Stimulated activated CD4-positive, alpha-beta T cell treated with anti-CD3 and anti-CD28 coated beads, Interleukin-15, amount 100 ng/mL, for 48 hours (primary cell): ENCODE measurements around the gene RABL2A.
"Not testable (repeated sequence)": the region's sequence is repeated elsewhere in the genome, so short reads cannot be mapped to it uniquely, and the experiment has no call there.

ENCODE experiments used
- DNase-seq, 2 donors: peaks; one replicate each; pipeline ENCODE4 v3.0.0-alpha.2; 2020; ENCODE audit warnings: low read depth in 2 of 2

RABL2A gene

DNA sequence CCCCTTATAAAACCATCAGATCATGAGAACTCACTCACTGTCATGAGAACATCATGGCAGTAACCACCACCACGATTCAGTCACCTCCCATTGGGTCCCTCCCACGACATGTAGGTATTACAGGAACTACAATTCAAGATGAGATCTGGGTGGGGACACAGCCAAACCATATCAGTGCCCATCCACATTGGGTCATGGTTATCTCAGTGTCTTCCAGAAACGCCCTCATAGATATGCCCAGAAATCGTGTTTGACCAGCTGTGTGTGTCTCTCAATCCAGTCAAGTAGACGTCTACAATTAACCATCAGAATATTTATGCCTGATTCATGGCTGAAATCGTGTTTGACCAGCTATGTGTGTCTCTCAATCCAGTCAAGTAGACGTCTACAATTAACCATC, 17.2 kb upstream of the RABL2A start:
- DNase-seq = not testable (repeated sequence)

DNA sequence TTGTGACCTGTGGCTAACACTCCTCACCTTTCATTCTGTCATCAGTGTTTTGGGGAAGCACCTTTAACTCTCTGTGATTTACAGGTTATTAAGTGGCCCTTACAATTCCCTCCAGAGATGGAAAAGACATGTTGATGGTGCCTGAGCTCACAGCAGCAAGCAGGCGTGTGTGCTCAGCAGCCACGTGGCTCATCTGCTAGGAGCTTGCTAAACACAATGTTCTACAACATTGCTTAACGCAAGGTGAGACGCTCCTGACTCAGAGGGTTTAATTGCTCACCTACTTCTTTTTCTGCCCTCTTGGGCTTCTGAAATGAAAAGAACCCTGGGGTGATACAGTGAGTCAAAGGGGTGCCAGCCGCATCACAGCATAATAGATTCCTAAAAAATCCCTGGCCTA, 6.1 kb upstream of the RABL2A start:
- DNase-seq = not testable (repeated sequence)

DNA sequence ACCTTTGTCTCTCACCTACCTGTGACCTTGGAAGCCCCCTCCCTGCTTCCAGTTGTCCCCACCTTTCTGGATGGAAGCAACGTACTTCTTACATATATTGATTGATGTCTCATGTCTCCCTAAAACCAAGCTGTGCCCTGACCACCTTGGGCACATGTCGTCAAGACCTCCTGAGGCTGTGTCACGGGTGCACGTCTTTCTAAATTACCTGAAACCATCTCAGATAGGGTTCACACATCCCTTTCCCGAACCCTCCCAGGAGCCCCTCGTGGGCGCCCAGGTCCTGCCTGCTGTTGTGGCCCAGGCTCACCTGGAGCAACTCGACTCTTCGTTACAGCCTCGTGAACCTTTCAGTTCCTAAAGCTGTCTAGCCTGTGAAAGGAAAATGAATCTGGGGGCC, 1.2 kb upstream of the RABL2A start:
- DNase-seq = not testable (repeated sequence)

DNA sequence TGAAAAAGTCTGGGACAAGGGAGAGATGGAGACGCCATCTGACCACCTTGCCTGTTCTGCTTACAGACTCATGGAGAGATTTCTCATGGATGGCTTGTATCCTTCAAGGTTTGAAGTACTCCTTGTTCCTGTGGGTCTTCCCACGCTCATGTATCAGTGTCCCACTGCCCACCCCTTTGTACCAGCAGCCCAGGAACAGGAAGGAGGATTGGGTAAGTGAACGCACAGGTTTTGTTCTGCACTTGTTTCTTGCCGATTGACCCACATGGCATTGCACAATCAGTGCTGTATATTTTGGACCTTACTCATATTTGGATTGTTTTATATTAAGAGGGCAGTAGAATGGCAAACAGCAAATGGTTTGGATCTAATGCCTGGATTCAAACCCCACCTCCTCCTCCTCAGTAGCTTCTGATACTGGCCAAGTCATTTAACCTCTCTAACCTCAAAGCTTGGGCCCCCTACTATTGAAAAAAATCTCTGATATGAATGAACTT, 5.8 kb downstream of the RABL2A start:
- DNase-seq = not testable (repeated sequence)

DNA sequence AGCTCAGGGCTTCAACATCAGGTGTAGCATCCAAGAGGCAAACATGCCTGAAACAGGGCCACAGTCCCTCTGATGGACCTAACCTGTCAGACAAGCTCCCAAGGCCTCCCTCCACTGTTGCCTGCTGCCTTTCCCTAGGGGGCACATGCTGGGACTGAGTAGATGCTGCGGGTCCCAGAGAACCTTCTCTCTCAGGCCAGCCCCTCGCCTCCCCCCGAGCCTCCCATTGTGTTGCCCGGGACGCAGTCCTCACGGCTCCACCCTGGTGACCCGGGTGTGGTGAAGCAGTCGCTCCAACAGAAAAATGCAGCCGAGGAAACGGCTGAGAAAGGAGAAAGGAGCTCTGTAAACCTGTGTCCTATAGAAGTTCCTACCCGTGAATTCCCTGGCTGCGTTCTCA, 8.3 kb downstream of the RABL2A start:
- DNase-seq = not testable (repeated sequence)

DNA sequence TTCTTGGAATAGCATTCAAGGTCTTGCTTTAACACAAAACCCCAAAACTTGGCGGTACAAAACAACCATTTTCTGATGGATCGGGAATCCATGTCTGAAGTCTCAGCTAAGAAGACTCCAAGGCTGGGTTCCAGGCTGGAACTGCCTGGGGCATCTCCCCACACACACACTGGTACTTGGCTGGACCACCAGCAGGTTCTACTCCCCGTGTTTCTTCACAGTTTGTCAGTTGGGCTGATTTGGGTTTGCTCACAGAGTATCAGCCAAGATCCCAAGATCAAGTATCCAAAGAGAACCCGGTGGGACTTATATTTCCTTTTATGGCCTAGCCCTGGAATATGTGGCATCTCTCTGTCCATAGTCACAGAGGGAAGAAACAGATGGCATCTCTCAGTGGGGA, 9.2 kb downstream of the RABL2A start:
- DNase-seq = not testable (repeated sequence)

DNA sequence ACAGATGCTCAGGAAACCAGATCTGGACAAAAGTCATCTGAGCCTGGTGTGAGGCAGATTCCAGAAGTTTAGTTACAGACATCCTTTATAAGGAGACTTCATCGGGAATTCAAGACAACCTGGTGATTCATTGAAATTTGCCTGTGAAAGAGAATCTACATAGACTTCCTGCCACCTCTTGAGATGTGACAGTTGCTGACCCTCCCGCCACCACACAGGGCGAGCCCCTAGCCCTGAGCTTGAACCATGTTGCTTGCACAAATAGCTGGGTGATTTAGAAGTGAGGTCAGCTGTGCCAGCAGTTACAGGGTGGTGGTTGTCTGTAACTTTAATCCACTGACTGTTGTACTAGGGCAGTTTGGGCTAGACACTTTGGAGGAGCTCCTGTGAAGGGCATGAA, 11.0 kb downstream of the RABL2A start:
- not testable (repeated sequence) for DNase-seq

DNA sequence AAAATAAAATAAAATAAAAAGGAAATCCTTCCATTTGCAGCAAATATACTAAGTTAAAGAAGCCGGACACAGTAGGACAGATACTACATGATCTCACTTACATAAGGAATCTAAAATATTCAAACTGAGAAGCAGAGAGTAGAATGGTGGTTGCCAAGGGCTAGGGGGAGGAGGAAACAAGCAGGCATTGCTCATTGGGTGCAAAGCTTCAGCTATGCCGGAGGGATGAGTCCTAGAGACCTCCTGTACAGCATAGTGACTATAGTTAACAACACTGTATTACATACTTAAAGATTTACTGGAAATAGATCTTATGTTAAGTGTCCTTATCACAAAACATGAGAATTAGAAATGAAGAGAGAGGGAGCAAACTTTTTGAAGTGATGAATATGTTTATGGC, 19.2 kb downstream of the RABL2A start:
- DNase-seq = not testable (repeated sequence)

DNA sequence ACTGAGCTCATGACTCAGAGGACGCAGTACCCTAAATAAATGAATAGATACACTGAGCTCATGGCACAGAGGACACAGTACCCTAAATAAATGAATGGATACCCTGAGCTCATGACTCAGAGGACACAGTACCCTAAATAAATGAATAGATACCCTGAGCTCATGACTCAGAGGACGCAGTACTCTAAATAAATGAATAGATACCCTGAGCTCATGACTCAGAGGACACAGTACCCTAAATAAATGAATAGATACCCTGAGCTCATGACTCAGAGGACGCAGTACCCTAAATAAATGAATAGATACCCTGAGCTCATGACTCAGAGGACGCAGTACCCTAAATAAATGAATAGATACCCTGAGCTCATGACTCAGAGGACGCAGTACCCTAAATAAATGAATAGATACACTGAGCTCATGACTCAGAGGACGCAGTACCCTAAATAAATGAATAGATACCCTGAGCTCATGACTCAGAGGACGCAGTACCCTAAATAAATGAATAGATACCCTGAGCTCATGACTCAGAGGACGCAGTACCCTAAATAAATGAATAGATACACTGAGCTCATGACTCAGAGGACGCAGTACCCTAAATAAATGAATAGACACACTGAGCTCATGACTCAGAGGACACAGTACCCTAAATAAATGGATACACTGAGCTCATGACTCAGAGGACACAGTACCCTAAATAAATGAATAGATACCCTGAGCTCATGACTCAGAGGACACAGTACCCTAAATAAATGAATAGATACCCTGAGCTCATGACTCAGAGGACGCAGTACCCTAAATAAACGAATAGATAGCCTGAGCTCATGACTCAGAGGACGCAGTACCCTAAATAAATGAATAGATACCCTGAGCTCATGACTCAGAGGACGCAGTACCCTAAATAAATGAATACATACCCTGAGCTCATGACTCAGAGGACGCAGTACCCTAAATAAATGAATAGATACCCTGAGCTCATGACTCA, 24.1 kb downstream of the RABL2A start:
- DNase-seq = not testable (repeated sequence)

DNA sequence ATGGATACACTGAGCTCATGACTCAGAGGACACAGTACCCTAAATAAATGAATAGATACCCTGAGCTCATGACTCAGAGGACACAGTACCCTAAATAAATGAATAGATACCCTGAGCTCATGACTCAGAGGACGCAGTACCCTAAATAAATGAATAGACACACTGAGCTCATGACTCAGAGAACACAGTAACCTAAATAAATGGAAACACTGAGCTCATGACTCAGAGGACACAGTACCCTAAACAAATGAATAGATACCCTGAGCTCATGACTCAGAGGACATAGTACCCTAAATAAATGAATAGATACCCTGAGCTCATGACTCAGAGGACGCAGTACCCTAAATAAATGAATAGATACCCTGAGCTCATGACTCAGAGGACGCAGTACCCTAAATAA, 25.5 kb downstream of the RABL2A start:
- DNase-seq = not testable (repeated sequence)

DNA sequence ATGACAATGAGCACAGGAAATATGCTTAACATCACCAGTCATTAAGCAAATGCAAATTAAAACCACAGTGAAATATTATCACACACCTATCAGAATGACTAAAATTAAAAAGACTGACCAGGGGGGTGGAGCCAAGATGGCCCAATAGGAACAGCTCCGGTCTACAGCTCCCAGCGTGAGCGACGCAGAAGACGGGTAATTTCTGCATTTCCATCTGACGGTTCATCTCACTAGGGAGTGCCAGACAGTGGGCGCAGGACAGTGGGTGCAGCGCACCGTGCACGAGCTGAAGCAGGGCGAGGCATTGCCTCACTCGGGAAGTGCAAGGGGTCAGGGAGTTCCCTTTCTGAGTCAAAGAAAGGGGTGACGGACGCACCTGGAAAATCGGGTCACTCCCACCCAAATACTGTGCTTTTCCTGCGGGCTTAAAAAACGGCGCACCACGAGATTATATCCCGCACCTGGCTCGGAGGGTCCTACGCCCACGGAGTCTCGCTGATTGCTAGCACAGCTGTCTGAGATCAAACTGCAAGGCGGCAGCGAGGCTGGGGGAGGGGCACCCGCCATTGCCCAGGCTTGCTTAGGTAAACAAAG, 29.1 kb downstream of the RABL2A start:
- DNase-seq = not testable (repeated sequence)

DNA sequence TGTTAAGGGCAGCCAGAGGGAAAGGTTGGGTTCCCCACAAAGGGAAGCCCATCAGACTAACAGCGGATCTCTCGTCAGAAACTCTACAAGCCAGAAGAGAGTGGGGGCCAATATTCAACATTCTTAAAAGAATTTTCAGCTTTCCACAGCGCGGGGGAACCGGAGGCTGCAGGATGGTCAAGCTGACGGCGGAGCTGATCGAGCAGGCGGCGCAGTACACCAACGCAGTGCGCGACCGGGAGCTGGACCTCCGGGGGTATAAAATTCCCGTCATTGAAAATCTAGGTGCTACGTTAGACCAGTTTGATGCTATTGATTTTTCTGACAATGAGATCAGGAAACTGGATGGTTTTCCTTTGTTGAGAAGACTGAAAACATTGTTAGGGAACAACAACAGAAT, 30.7 kb downstream of the RABL2A start:
- DNase-seq = not testable (repeated sequence)

DNA sequence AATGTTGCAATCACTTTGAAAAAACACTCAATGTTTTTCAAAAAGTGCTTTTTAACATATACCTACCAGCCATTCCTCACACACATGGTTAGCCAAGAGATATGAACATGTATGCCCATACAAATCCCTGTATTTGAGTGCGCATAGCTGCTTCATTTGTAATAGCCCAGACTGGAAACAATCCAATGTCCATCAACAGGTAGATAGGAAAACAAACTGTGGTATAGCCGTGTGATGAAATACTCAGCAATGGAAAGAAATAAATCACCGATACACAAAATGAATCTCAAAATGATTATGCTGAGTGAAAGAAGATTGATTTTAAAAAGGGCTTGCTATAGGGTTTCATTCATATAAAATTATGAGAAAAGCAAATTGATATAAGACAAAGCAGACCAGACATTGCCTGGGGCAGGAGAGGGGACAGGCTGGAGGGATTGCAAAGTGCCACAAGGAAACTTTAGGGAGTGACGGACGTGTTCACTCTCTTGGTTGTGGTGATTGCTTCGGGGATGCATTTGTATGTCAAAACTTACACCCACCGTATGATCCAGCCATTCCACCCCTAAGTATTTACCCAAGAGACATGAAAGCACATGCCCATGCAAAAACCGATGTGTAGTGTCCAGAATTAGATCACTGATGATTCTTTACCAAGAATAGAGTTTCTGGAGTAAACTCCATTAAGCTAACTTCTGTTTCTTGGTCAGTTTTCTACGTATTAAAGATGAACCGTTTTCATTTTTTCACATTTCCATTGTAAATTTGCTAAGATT, 36.4 kb downstream of the RABL2A start:
- not testable (repeated sequence) for DNase-seq

DNA sequence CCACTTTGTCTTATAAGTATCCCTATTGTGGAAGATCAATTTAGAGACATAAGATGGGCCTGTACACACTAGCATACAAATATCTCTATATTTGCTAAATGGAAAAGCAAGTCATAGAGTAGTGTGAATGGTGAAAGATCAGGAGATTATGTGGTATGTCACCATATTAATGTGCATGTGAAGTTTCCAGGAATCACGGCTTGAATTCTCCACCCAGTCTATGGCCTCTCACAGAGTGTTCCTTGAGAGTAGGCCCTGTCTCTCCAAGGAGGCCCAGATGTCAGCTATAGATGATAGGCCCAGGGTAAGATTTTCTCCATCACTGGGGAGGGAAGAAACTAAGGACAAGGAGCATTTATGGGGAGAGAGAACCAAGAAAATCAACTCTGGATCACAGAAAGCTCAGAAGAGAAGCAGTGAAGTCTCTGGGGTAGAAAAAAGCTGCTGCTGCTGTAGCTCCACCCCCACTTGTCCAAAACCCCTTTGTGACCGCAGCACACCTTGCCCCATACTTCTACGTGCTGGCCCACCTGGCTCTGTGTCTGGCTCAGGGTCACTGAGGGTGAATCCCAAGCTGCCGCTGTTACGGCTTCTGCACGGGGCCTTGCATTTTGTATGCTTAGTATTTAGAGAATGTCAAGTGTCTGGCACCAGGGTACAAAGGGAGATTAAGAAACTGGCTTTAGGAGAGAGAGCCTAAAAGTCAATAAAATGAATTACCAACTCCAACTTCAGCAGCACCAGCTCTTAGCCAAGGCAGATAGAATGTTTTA, 37.9 kb downstream of the RABL2A start:
- not testable (repeated sequence) for DNase-seq

DNA sequence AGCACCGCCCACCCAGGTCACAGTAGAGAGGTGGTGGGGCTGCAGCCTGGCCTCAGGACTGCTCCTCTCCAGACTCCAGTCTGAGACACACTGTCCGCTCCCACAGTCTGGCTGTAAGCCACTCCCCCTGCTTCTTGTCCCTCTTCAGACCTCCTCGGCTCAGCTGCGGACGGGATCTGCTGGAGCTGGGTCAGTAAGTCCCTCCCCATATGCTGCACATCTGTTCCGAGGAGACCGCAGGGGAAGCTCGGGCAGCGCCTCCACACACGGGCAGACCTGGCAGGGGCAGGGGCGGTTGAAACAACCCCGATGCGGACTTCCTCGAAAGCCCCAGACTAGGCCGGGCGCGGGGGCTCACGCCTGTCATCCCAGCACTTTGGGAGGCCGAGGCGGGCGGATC, 41.9 kb downstream of the RABL2A start:
- DNase-seq = not testable (repeated sequence)

DNA sequence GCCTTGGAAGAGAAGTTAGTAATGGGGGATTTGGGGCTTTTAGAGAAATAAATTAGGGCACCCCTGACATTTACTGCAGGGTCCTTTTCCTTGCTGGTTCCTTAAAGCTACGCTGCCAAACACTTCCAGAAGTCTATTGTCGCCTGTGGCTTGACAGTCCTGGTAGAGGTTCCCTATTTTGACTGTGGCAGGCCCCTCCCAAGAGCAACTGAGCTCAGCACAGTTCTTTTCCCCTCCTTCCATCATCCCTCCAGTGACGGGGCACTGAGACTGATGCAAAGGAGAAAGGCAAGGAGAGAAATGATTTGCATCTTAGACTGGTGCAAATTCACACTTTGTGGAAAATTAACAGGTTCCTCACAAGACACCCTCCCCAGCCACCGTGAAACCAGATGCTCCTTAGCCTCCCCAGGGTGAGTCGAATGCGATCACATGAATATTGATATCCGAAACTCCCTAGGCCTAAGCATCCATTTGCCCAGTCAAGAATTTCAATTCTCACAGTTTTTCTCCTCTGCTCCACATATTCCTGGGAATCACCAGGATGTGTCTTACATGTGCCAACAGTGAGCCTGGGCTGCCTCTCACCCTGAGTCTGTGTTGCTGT, 45.4 kb downstream of the RABL2A start:
- DNase-seq = no peak

DNA sequence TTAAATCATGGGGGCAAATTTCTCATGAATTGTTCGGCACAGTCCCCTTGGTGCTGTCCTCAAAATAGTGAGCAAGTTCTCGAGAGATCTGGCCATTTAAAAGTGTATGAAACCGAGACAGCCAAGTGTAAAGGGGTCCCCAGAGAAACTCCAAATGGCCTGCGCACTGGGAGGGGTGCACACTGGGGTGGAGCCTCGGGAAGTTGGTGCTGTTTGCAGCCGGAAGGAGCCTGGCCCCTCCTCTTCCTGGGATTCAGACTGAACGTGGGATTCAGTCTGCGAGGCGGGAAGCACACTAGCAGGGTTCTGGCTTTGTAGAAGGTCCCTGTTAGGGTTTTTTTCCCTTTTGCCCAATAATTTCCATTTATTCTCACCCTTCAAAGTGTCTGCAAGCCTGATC, 48.8 kb downstream of the RABL2A start:
- no peak for DNase-seq

DNA sequence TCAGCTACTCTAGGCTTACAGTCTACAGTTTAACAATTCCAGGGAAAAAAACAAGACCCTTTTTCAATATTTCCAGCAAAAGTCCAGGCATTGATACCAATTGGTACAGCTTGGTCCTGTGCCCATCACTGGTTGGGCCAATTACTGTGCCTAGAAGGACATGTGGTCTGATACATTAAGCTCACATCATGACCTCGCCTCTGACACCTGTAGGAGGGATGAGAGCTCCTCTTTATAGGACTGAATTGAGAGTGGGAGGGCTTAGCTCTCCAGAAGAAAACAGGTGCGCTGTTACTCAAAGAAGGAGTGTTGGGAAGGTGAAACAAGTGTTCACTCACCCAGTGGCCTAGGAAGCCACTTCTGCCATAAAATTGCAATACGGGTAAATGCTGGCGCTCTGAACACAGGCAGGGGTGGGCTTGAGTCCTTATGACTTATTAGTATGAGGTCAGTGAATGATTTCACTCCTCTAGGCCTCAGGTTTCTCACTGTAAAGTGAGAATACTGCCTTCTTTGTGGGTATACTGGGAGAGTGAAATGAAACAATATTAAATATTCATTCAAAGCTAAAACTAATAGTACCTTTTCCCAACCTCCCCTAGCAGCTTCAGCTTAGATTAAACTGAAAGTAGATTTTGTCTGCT, 49.7 kb downstream of the RABL2A start:
- no peak for DNase-seq

DNA sequence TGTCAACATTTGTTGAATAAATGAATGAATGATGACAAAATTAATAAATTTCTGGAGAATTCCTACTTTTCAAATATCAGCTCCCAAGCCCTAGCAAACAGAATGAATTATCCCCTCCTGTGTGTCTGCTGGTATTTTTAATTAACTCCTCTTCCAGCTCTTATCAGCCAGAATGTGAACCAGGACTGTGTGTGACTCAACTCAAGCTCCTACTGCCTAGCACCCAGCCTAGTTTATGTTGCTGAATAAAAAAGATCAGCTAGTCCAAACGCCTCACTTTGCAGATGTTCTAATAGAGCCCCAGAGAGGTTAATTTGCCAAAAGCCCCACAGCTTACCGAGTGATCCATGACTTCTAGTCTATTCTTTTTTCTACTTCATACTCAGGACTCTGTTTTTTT, 50.3 kb downstream of the RABL2A start:
- no peak for DNase-seq

DNA sequence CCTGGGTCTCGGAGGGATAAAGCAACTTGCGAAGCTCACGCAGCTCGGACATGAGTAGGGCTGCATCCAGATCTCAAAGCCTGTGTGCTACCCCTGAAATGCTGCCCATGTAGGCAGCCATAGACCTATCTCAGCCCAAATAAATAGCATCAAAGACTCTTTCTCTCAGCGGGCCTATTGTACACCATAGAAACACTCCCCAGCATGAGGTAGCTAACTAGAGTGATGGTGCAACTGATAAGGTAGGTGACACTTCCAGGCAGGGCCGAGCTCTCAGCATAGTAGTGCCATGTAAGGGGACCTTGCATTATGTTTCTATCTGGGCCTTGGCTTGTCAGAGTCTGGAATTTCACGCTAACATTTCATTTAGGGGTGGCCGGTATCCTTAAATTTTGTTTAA, 52.4 kb downstream of the RABL2A start:
- DNase-seq = no peak
